HG03108 (cell line): Measurements from ENCODE around the gene SCAMP2.
"Not testable (repeated sequence)": the region's sequence is repeated elsewhere in the genome, so short reads cannot be mapped to it uniquely, and the experiment has no call there.

Experiments
- ATAC-seq: cut with Tn5 transposase; IDR thresholded peaks from one replicate; pipeline ENCODE4 v1.9.1; 2021; ENCODE audit warnings: moderate library complexity; ENCODE audit not compliant: unreplicated experiment

SCAMP2 gene

DNA sequence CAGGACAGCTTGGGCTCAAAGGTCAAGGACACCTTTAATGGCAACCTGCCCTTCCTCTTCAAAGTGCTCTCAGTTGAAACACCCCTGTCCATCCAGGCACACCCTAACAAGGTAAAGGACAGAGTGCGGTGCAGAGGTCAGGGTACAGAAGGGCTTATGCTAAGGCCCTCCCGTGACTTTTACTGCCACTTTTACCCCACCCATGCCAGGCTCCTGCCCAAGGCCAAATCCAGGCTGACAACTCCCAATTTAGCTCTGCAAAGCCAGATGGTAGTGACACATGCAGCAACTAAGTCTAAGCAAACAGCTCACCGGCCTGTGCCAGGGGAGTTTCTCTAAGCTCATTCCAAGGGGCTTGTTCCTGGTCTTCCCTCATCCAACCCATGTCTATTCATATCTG lies 18.3 kb upstream of the SCAMP2 start:
- ATAC-seq = no peak

DNA sequence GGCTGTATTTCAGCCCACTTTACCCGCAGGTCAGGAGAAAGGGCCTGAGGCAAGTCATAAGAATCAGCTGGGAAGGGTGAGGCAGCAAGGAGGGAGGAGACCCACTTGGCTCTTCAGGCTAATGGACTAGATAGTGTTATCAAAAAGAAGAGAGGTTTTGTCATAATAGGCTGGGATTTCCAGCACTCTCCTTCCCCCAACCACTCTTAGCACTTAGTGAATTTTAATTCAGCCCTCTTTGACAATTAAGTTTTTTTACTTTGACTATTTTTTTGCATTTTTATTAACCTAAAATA lies 17.4 kb upstream of the SCAMP2 start:
- no peak for ATAC-seq

DNA sequence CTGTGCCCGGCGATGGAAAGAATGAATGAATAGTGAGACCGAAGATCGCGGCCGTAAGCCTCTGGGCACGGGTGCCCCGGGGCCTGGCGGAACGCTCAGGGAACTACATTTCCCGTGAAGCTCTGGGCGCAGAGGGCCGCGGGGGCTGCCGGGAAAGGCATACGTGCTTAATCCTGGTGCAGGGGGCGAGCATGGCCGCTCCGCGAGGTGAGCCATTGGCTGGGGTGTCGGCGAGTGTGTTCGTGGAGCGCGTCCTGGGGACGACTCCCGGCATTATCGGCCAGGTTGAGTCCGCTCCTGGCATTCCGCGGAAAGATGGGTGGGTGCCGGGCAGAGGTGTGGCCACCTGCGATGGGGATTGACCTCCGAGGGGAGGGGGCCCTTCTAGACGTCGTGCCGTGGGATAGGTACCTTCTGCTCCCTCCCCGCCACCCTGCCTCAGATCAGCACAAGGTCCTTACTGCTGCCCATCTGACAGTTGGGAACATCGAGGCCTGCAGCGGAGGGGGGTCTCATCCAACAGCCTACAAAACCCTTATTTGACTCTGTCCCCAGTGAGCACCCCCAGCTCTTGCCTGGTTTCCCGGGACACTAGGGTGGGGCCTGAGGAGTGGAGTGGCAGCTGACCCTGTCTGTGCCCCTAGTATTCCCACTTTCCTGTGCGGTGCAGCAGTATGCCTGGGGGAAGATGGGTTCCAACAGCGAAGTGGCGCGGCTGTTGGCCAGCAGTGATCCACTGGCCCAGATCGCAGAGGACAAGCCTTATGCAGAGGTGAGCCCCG lies 16.9 kb upstream of the SCAMP2 start, which contains the start of gene MPI:
Gene MPI (plus strand): TSS at position 160 of the 782 bp plus-strand sequence. CDS start 32 bp downstream, at position 192.
- peak; percentile 90 for ATAC-seq

DNA sequence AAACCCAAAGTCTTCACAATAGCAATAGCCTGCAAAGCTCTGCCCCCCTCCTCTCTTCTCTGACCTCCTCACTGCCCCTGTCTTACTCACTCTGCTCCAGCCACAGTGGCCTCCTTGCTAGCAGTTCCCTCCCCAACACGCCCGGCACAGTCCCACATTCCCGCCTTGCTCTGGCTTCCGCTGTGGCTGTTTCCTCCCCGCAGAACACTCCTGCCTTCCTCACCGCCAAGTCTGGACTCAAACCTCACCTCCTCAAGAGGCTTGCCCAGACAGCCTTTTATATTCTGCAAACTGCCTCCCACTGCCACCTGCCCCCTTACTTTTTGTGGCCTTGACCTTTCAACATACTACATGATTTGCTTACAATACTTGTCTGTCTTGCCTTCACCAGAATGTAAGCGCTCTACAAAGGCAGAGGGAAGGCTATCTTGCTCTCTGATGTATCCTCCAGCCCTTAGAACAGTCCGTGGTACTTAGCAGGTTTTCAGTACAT lies 16.3 kb upstream of the SCAMP2 start:
- ATAC-seq = peak; percentile 22

DNA sequence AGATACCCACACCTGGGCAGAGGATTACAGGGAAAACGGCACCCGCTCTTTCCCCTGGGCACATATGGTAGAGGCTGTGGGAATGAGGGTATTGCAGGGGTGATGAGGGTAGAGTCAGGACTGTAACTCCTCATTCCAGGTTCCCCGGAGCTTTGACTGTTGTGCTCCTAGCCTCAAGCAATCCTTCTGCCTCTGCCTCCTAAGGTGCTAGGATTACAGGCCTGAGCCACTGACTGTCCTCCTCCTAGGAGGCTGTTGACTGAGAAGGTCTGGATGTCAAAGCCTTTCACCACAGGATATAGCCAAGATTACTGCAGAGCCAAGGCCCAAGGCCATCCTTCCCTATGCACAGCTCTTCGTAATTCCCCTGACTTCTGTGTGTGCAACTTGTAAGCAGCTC lies 15.6 kb upstream of the SCAMP2 start:
- no peak for ATAC-seq

DNA sequence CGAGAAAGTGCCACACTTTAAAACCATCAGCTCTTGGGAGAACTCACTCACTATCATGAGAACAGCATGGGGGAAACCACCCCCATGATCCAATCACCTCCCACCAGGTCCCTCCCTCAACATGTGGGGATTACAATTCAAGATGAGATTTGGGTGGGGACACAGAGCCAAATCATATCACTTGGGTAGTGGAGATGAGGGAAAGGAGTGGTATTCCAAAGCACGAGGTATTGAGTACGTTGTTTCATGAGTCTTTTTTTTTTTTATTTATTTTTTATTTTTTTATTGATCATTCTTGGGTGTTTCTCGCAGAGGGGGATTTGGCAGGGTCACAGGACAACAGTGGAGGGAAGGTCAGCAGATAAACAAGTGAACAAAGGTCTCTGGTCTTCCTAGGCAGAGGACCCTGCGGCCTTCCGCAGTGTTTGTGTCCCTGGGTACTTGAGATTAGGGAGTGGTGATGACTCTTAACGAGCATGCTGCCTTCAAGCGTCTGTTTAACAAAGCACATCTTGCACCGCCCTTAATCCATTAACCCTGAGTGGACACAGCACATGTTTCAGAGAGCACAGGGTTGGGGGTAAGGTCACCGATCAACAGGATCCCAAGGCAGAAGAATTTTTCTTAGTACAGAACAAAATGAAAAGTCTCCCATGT lies 14.5 kb upstream of the SCAMP2 start:
- not testable (repeated sequence) for ATAC-seq

DNA sequence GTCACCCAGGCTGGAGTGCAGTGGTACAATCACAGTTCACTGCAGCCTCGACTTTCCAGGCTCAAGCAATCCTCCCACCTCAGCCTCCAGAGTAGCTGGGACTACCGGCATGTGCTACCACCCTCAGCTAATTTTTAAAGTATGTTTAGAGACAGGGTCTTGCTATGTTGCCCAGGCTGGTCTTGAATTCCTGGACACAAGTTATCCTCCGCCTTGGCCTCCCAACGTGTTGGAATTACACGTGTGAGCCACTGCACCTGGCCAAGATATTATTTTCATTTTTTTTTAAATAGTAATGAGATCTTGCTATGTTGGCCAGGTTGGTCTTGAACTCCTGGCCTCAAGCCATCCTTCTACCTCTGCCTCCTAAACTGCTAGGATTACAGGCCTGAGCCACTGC lies 12.3 kb upstream of the SCAMP2 start:
- no peak for ATAC-seq

DNA sequence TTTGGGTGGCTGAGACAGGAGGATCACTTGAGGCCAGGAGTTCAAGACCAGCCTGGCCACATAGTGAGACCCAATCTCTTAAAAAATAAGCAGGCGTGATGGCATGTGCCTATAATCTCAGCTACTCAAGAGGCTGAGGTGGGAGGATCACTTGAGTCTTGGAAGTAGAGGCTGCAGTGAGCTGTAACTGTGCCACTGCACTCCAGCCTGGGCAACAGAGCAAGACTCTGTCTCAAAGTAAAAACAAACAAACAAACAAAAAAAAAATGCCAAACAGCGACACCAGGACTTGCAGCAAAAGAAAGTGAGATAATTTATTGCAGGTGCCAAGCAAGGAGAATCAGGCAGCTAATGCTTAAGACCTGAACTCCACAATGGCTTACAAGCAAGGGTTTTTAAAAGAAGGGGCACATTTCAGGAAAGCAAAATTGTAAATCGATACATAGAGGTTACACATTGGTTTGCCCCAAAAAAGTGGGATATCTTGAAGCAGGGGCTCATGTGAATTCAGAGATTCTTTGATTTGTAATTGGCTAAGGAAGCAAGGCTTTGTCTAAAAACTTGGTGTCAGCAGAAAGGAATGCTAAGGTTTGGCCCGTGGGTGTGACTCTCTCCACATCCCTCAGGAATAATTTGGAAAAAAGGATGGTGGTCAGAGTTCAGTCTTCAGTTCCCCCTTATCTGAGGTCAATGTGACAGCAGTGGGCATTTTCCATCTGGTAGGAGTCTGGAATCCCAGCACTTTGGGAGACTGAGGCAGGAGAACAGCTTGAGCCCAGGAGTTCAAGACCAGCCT lies 11.5 kb upstream of the SCAMP2 start:
- ATAC-seq = no peak

DNA sequence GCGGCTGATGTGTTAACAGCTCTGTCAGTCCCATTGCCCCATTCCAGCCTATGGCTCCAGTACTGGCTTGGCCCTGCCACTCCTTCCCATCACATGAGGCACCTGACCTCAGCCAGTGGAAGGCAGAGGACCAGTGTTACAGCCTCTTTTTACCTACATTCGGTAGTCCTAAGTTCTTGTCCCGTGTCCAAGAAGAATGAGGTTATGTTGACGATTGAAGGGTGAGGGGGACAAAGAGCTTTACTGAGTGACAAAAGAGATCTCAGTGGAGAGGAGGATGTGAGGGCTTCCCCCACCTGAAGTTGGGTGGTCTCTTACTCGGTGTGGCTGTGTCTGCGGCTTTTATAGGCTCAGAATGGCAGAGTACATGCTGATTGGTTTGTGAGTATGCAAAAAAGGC lies 9.4 kb upstream of the SCAMP2 start:
- no peak for ATAC-seq

DNA sequence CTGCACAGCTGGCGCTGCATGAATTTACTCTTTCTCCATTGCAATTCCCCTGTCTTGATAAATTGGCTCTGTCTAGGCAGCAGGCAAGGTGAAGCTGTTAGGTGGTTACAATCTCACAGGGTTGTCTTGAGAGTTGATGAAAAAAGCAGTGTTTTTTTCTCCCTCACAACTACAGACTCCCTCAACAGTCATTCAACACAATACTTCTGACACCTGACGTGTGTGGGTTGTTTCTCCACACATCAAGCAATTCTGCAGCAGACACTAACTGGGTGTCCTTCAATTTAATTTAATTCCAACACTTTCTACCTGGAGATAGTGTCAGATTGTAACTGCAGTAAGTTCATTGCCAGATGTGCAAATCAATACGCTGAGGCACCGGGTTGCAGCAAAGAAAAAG lies 5.1 kb upstream of the SCAMP2 start:
- ATAC-seq = no peak

DNA sequence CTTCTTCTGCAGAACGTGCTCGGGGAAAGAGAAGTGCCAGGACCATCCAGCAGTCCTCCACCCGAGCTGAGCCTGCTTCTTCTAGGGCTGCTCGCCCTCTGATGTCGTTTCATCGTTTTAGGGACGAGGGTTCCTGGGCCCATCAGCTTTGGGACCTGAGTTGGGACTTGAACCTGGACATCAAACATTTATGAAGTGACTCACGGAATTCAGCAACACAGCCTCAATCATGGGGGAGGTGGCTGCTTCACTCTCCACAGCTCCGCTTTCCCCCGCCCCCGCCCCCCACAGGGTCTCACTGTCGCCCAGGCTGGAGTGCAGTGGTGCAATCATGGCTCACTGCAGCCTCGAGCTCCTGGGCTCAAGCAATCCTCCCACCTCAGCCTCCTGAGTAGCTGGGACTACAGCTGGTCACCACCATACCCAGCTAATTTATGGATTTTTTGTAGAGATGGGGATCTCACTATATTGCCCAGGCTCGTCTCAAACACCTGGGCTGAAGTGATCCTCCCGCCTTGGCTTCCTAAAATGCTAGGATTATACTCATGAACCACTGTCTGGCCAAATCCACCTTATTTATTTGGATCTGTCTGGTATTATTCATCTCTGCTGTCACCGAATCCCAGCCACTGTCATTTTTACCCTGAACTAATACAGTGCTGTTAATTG lies 725 bp upstream of the SCAMP2 start:
- ATAC-seq = no peak

DNA sequence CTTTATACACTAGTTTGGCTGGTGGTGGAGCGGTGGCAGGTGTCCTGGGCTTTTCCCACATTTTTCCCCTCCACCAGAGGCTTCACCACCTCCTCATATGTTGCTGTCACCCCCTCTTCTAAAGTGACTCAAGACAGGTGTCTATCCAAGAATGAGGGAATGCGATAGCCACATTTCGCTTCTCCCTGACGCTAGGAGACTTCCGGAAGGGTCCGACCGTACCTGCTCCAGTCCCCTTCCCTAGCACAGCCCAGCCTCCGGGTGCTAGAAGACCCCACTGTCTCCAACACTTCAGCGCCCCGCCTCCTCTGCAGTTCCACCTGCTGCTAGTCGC lies 496 bp downstream of the SCAMP2 start:
- no peak for ATAC-seq

DNA sequence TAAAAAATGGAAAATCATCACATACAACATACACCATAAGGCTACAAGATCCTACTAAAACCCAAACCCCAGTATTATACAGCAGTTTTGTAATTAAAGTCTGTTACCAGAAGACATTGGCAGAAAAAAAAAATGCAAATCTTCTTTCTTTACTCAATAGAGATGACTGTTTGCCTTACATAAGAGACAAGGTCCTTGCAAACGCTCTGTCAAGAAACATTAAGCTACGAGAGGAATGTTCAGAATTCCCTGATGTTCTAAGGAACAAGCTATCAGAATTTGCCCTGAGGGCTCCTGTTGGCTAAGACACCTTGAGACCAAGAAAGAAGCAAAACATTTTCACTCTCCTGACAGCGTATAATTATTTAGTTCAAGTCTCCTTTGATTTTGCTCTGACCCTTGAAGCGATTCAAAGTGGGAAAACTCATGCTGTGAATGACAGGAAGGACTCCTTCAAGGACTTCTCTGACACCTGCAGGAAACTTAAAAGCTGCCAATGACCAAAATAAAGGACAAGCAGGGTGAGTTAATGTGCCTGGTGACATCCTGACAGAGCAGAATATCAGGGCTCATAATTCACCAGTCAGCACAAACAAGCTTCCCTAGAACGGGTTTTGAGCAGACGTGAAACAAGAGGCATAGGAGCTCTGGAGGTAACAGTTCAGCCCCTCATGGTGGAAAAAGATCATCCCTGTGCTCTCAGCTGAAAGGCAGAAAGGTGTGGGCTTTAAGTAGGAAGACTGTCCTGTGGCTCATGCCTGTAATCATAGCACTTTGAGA lies 2.5 kb downstream of the SCAMP2 start:
- ATAC-seq = no peak

DNA sequence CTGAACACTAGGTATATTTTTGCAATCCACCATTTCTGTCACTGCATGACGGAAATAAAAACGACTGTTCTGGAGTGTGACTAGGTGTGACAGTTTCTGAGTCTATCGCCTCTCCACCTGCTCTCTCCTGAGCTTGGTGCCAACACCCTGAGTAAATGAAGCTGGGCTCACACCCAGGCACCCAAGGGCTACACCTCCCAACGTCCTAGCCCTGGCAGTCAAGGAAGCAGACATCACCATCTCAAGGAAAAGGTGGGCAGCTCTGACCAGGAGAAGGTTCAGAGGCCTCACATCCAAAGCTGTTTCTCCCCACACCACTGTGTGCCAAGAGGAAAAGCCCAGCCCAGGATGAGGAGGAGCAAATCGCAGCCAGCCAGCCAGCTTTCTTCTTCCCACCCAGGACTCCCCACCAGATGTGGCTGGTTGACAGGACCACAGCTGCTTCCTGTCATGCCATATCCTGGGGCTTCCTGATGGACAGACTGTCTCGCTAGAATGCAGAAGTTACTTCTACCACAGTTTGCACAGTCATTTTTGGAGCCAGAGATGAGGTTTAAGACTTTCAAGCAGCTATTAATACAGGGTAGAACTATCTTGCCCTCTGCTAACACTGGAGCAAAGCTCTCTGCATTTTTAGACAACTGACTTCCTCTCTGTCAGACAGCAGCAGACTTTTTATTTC lies 3.3 kb downstream of the SCAMP2 start:
- peak; percentile 53 for ATAC-seq

DNA sequence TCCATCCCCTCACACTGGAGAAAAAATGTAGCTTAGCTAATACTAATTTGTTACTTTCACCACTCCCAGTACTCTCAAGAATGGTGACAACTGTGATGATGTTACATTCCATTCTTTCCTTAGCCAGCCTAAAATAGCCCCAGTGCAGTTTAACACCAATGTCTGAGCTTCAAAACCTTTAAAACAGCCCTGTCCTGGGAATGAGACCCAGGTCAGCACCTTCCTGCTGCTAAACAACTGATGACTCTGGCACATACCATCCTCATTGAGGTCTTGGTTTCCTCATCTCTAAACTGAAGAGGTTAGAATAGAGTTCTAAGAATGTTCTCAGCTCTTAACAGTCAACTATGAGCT lies 3.8 kb downstream of the SCAMP2 start:
- ATAC-seq = no peak

DNA sequence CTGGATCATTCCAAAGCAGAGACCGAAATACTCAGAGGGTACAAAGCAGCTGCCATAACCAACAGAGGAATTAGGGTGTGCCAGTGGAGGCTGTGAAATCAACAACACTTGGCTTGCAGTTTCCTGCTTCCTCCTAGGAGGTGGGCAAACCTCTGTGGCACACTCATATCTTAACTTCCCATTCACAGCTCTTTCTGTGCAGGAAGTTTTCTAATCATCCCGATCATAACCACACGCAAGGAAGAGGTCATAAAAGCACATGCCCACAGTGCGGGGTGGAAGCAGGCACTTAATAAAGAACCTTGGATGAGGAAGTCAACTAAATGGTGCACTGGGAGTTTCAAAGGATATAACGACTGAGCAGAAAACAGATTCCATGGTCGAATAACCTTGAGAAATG lies 5.1 kb downstream of the SCAMP2 start:
- ATAC-seq = no peak

DNA sequence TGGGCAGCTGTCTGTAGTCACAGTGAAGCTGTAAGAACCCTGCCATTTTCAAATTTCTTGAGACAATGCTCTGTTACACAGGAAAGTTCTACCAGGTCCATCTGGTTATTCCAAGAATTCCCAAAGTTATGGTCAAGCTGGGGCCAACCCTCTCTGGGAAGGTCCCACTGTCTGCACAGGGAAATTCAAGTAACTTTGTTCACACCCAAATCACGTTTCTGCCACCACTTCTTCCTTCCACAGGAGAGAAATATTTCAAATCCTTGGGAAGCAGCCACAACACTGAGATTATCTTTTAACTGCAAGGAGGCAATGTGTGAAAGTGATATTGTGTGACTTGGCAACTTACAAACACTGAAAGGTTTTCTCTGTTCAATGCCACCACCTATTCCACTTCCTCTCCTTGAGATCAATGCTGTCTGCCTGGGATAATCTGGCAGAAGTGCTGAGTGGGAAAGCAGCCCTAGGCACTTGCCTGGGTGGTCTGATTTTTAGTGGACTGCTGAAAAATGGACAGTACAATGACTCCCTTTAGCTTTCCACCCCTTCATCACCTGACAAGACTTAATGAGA lies 5.6 kb downstream of the SCAMP2 start:
- ATAC-seq = no peak

DNA sequence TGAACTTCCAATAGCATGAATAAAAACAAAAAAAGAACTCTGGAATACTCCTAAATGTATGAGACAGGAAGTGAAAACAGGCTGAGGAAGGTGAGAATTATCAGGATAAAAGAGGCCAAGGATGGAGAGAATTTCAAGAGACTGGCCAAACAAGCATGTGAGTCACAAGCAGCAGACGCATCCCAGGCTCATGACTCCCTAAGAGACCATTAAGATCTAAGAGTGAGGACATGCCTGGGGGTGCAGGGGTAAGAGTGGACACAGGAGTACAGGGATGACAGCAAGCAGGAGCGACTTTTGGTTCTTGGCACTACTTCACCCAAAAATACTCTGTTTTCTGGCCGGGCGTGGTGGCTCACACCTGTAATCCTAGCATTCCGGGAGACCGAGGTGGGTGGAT lies 7.1 kb downstream of the SCAMP2 start:
- ATAC-seq = no peak

DNA sequence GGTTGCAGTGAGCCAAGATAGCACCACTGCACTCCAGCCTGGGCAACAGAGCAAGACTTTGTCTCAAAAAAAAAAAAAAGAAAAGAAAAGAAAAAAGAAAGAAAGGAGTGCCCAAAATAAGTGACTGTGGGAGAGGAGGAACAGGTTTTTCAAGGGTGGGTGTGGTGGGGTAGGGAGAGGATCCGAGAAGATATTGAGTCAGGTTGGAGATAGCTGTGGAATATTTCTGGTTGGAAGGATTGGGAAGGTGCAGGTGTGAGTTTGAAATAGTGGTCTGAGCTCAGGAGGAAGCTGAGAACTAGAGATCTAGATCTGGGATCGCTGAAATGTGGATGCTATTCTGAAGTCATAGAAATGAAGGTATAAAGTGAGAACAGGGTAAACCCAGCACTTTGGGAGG lies 7.8 kb downstream of the SCAMP2 start:
- no peak for ATAC-seq

DNA sequence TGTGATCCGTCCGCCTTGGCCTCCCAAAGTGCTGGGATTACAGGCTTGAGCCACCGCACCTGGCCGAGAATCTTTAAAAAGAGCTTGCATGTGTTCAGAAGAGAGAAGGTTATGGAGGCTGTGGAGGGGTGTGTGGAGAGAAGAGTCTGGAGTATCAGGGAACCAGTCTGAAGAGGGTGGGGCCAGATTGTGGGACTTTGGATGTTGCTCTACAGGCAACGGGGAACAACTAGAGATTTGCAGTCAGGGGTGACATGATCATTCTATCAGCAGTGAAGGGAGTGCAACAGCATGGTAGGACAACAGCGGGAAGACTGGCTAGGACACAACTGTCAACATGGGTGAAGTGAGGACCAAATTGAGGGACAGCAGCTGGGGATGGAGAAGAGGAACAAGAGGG lies 8.9 kb downstream of the SCAMP2 start:
- ATAC-seq = no peak
